ENCODE results near the gene MORN1.

DNA sequence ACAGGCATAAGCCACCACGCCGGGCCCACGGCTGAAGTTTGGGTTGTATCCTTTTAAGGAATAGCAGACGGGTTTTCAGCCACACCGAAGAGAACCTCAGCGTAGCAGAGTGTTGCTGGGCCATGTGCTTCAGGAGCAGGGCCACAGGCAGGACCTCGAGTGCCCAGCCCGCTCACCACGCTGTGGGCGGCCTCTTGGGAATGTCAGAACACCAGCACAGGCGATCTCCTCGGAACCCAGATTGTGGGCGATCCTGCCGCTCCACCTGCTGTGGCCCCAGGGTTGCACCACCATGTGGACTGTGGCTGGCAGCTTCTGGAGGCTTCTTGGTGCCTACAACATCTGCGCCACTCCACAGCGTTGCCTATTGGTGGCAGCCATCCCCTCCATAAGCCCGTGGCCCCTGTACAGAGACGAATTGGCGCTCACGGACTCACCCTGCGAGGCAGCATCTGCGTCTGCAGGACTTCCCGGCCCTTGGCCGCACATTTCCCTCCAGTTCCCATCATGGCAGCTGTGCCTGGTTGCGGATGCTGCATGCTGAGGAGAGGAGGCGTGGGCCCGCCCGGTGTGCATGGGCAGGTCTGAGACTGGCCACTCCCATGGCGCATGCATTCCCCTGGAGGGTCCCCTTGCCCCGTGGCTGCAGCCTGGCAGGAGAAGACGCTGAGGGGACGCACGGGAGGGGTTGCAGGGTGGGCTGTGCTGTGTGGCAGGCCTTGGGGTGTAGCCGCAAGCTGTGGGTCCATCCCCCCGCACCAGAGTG lies 93.9 kb downstream of the MORN1 start:
- TF ChIP-seq POLR2AphosphoS5 (IDR thresholded peaks at IDR 0.05; ENCODE audit: borderline replicate concordance, low read depth, low read length) (no peak), EZH2 (IDR thresholded peaks at IDR 0.05) (no peak), FOXP2 (optimal IDR thresholded peaks at IDR 0.05; ENCODE audit: control extremely low read depth, extremely low read length, insufficient read depth) (no peak)

All from SK-N-MC (cell line).